AG04449 (cell line): ENCODE measurements around the gene CD302.

Experiments
- CTCF ChIA-PET: fragments of 350-600 bp; formaldehyde crosslinking; extraction: SDS; loops from one replicate; lab custom pipeline; 2021; ENCODE audit warnings: antibody characterized with exemption; lab: Yijun Ruan, JAX
- POLR2A ChIA-PET: fragments of 400-600, 350-600 bp; formaldehyde crosslinking; extraction: SDS; loops from one replicate; lab custom pipeline; 2020; ENCODE audit warnings: antibody characterized with exemption, inconsistent platforms; lab: Yijun Ruan, JAX
- DNase-seq: peaks from one replicate; pipeline ENCODE4 v3.0.0-alpha.2; 2010; ENCODE audit warnings: low read depth, low spot score
- H3K4me3 ChIP-seq: 2 replicates; pipeline ENCODE4 v1.5.1; 2011; ENCODE audit warnings: low read depth, mild to moderate bottlenecking, control low read depth, low read length
- CTCF ChIP-seq: IDR thresholded peaks from one replicate; pipeline ENCODE4 v1.5.1; 2011; ENCODE audit warnings: mild to moderate bottlenecking, moderate library complexity, low read length, control low read depth, inconsistent platforms; ENCODE audit not compliant: insufficient read depth; ENCODE audit errors: missing control alignments

The CD302 gene

DNA sequence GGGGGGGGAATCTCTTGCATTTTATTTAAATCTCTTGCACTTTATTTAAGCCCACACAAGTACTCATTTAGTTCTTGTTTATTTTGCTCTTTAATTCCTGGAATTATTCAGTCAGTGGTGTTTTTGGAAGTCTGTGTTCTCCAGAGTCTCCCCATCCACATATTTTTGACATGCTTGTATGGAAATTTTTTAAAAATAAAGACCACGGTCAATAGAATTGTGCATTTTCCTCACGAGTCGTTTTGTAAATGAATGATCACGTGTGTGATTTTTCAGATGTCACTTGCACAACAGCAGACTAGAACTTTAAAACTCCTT, 824 bp downstream of the CD302 start:
- no peak for TF ChIP-seq CTCF
- POLR2A ChIA-PET = interaction anchor here (1.2 kb wide), 1 partner anchor 17 kb away, joined by 3 read pairs; no protein-coding TSS in a partner anchor
- DNase-seq = no peak
- H3K4me3 ChIP-seq = peak overlapping the region; percentile 75
- CTCF ChIA-PET = interaction anchor here (3.0 kb wide), 1 partner anchor 10 kb away, joined by 21 read pairs; no protein-coding TSS in a partner anchor

DNA sequence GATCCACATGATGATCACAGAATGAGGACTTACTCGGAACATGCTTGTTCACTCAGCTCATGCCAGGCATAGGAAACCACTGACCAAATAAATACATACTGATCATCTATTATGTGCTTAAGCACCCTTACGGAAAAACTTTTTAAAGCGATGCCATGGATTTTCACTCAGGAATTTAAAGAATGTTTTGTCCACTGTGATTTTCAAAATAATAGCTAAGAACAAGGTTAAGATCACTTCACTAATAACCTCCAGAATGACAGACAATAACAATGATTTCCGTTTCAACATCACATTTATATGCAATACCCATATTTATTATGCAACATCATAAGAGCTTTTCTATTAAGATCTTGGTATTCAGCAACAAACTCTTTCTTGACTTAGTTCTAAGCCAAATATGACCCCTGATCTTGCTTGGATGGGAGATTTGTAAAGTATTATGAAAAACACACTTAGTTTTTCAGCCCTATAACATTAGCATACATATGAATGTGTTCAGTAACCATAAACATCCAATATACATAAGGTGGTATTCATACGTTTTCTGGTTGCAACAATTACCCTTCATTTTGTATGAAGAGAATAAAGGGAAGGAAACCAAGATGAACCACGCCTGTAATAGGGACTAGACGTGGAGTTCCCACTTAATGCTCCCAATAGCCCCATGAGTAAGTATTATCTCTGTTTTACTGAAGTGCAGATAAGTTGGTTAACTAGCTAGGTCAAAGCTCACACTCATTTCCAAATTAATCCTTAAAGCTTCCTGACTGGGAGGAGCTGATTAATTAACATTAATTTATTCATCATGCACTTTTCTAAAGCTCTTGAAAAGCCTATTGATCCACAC, 1.9 kb downstream of the CD302 start:
- ChIA-PET CTCF (interaction anchor here (0.9 to 3.0 kb wide), 2 partner anchors 11 to 499 kb away, joined by 3 to 21 read pairs; no protein-coding TSS in a partner anchor), POLR2A (interaction anchor here (1.2 kb wide), 1 partner anchor 16 kb away, joined by 3 read pairs; no protein-coding TSS in a partner anchor)
- no peak for DNase-seq
- no peak overlapping the region for H3K4me3 ChIP-seq
- no peak for TF ChIP-seq CTCF

- no peak for DNase-seq
- CTCF ChIA-PET = interaction anchor here (1.0 kb wide), 1 partner anchor 12 kb away, joined by 3 read pairs; no protein-coding TSS in a partner anchor
- no peak overlapping the region for H3K4me3 ChIP-seq
- POLR2A ChIA-PET = no interaction called here
- no peak for TF ChIP-seq CTCF
These were observed 4.7 kb downstream of the CD302 start for GRCh38 chr2:159793326-159793725.

GRCh38 chr2:159792599-159792998, 5.4 kb downstream of the CD302 start:
- CTCF ChIA-PET = interaction anchor here (0.8 to 0.9 kb wide), 2 partner anchors 13 to 22 kb away, joined by 3 to 4 read pairs; no protein-coding TSS in a partner anchor
- POLR2A ChIA-PET = no interaction called here
- H3K4me3 ChIP-seq = no peak overlapping the region
- DNase-seq = no peak
- TF ChIP-seq CTCF = no peak

- ChIA-PET POLR2A (no interaction called here), CTCF (interaction anchor here (0.8 to 0.9 kb wide), 2 partner anchors 14 to 22 kb away, joined by 3 to 4 read pairs; no protein-coding TSS in a partner anchor)
- DNase-seq = no peak
- no peak overlapping the region for H3K4me3 ChIP-seq
- TF ChIP-seq CTCF = no peak
These were observed 6.0 kb downstream of the CD302 start for GRCh38 chr2:159792036-159792435.

DNA sequence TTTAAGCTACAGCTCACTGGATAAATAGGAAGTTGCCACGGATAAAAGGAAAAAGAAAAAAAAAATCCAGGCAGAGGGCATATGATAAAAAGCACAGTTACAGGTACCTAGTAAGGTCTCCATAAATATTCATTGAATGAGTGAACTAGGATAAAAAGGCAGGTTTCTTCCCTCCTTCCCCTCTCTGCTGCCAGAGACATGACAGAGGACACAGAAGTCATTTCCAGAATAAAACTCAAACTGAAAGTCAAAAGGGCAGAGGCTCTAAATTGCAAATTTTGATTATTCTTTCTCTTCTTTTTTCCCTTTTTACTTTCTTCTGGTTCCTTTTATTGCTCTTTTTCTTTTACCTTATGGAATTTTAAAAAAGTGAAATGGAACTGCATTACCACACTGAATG, 7.7 kb downstream of the CD302 start:
- ChIA-PET CTCF (interaction anchor here (1.4 kb wide), 1 partner anchor 16 kb away, joined by 3 read pairs; no protein-coding TSS in a partner anchor), POLR2A (no interaction called here)
- H3K4me3 ChIP-seq = no peak overlapping the region
- TF ChIP-seq CTCF = no peak
- no peak for DNase-seq
